IMR-90 (cell line): Measurements from ENCODE around the gene STIM1. TPM values are rescaled to one million over a fixed set of nuclear protein-coding genes. Genes with fewer than 3 reads are reported as not detected.
A peak's percentile ranks its signal among the peaks of the same experiment; 100 is the strongest.

Source experiments
- ATAC-seq: fragments of 200-7000 bp; cut with Tn5 transposase; 2 replicates; pipeline ENCODE4 v1.9.1; 2020; ENCODE audit warnings: low read depth, mild to moderate bottlenecking, moderate library complexity
- BruUV-seq: library from RNA; stranded (reverse); fragments of 400-500 nt; replicated peaks from 2 replicates; lab custom pipeline; 2021; lab: Mats Ljungman, UMichigan
- CTCF ChIA-PET: fragments of 300-600 bp; formaldehyde crosslinking; extraction: SDS; loops from one replicate; lab custom pipeline; 2021; ENCODE audit warnings: antibody characterized with exemption; lab: Yijun Ruan, JAX
- POLR2A ChIA-PET: fragments of 300-600 bp; sonication (Branson Sonifier 250); formaldehyde crosslinking; loops from one replicate; lab custom pipeline; 2022; ENCODE audit warnings: antibody characterized with exemption; ENCODE audit not compliant: unreplicated experiment; lab: Charles Lee
- DNase-seq: peaks from one replicate; pipeline ENCODE4 v3.0.0; 2013
- H2AFZ ChIP-seq: replicated peaks from 2 replicates; pipeline ENCODE3; 2013; ENCODE audit warnings: low read length, mild to moderate bottlenecking; ENCODE audit not compliant: poor library complexity
- H2AK5ac ChIP-seq: 2 replicates; pipeline ENCODE4 v1.6.1; 2013; ENCODE audit warnings: low read depth, low read length, inconsistent platforms
- H2AK9ac ChIP-seq: replicated peaks from 2 replicates; pipeline ENCODE3; 2013; ENCODE audit warnings: mild to moderate bottlenecking, low read depth, low read length, moderate library complexity; ENCODE audit not compliant: poor library complexity
- H2BK120ac ChIP-seq: 2 replicates; pipeline ENCODE4 v1.6.1; 2013; ENCODE audit warnings: low read depth, low read length, inconsistent platforms
- H2BK15ac ChIP-seq: 3 replicates; pipeline ENCODE4 v1.6.1; 2013; ENCODE audit warnings: low read depth, low read length, inconsistent platforms
- H2BK20ac ChIP-seq: 2 replicates; pipeline ENCODE4 v1.6.1; 2013; ENCODE audit warnings: low read depth, mild to moderate bottlenecking, inconsistent platforms, low read length, moderate library complexity
- H2BK5ac ChIP-seq: 2 replicates; pipeline ENCODE4 v1.6.1; 2013; ENCODE audit warnings: mild to moderate bottlenecking, low read depth, low read length, inconsistent platforms; ENCODE audit not compliant: poor library complexity, severe bottlenecking
- H3K14ac ChIP-seq: replicated peaks from 2 replicates; pipeline ENCODE4 v1.6.1; 2013; ENCODE audit warnings: low read depth, low read length, inconsistent platforms
- H3K18ac ChIP-seq: 2 replicates; pipeline ENCODE4 v1.6.1; 2013; ENCODE audit warnings: low read depth, low read length, control low read depth
- H3K23ac ChIP-seq: 2 replicates; pipeline ENCODE4 v1.6.1; 2013; ENCODE audit warnings: low read depth, low read length, inconsistent platforms
- H3K27ac ChIP-seq: 2 replicates; pipeline ENCODE4 v1.5.1; 2013; ENCODE audit warnings: mild to moderate bottlenecking, control low read depth, low read length; ENCODE audit not compliant: insufficient read depth
- H3K27me3 ChIP-seq: 2 replicates; pipeline ENCODE4 v1.6.1; 2013; ENCODE audit warnings: low read length; ENCODE audit not compliant: control insufficient read depth, insufficient read depth
- H3K36me3 ChIP-seq: 2 replicates; pipeline ENCODE4 v1.6.1; 2013; ENCODE audit warnings: low read length, mixed read lengths; ENCODE audit not compliant: control insufficient read depth, insufficient read depth
- H3K4ac ChIP-seq: 2 replicates; pipeline ENCODE4 v1.6.1; 2013; ENCODE audit warnings: low read depth, low read length, inconsistent platforms
- H3K4me1 ChIP-seq: 2 replicates; pipeline ENCODE4 v1.6.1; 2013; ENCODE audit warnings: low read length, mixed read lengths; ENCODE audit not compliant: control insufficient read depth, insufficient read depth
- H3K4me2 ChIP-seq: 2 replicates; pipeline ENCODE4 v1.6.1; 2013; ENCODE audit warnings: low read depth, mild to moderate bottlenecking, control low read depth, low read length, moderate library complexity
- H3K4me3 ChIP-seq: 2 replicates; pipeline ENCODE4 v1.5.1; 2013; ENCODE audit warnings: low read depth, mild to moderate bottlenecking, control low read depth, low read length, moderate library complexity; ENCODE audit not compliant: insufficient read depth
- H3K56ac ChIP-seq: 2 replicates; pipeline ENCODE4 v1.6.1; 2013; ENCODE audit warnings: low read length, inconsistent platforms; ENCODE audit not compliant: insufficient read depth; ENCODE audit errors: extremely low read depth
- H3K79me1 ChIP-seq, 2 experiments: 2 replicates each; pipeline ENCODE4 v1.6.1; 2013; ENCODE audit warnings: low read length in 2 of 2, inconsistent platforms in 1 of 2, low read depth in 1 of 2
- H3K9ac ChIP-seq: 2 replicates; pipeline ENCODE4 v1.6.1; 2013; ENCODE audit warnings: low read depth, low read length, control low read depth
- H3K9me1 ChIP-seq: 2 replicates; pipeline ENCODE4 v1.6.1; 2013; ENCODE audit warnings: low read length, inconsistent platforms; ENCODE audit not compliant: insufficient read depth
- H3K9me3 ChIP-seq: 2 replicates; pipeline ENCODE4 v1.6.1; 2013; ENCODE audit warnings: low read length; ENCODE audit not compliant: control insufficient read depth, insufficient read depth
- H4K20me1 ChIP-seq: 2 replicates; pipeline ENCODE4 v1.6.1; 2013; ENCODE audit warnings: low read length, inconsistent platforms; ENCODE audit not compliant: insufficient read depth
- H4K5ac ChIP-seq: 2 replicates; pipeline ENCODE4 v1.6.1; 2013; ENCODE audit warnings: mild to moderate bottlenecking, low read depth, low read length, control low read depth
- H4K8ac ChIP-seq, 2 experiments: 2 replicates each; pipeline ENCODE4 v1.6.1; 2013; ENCODE audit warnings: low read depth in 2 of 2, low read length in 2 of 2, control low read depth in 1 of 2, inconsistent platforms in 1 of 2
- H4K91ac ChIP-seq: 2 replicates; pipeline ENCODE4 v1.6.1; 2013; ENCODE audit warnings: low read depth, low read length, inconsistent platforms; ENCODE audit not compliant: insufficient read depth
- MAFK ChIP-seq: IDR thresholded peaks from 2 replicates; pipeline ENCODE4 v1.6.1; 2012; ENCODE audit warnings: low read depth, low read length, improper control_type of control experiment
- POLR2A ChIP-seq: IDR thresholded peaks from 2 replicates; pipeline ENCODE4 v1.6.1; 2012; ENCODE audit warnings: mild to moderate bottlenecking, low read depth, low read length
- SMC3 ChIP-seq: fragments of 150-350 bp; IDR thresholded peaks from 2 replicates; pipeline ENCODE4 v1.6.1; 2016; ENCODE audit warnings: low read depth, mild to moderate bottlenecking, antibody characterized with exemption, low read length, moderate library complexity
- dilution Hi-C: fragments of 300-500 bp; cut with HindIII; formaldehyde crosslinking; loops from one replicate; pipeline ENCODE4 v1.14.3; 2018; ENCODE audit warnings: low sequenced_read_pairs; ENCODE audit not compliant: unreplicated experiment
- in situ Hi-C: fragments of 300-500 bp; cut with MboI; formaldehyde crosslinking; loops from 3 replicates; pipeline ENCODE4 v1.14.3; 2019; ENCODE audit warnings: low sequenced_read_pairs, inconsistent platforms, mixed read lengths
- intact Hi-C: fragments of 100-400 bp; cut with micrococcal nuclease; formaldehyde crosslinking; loops from 2 replicates; pipeline ENCODE4 v1.10.0; 2022
- polyA plus RNA-seq, 3 experiments: library from polyadenylated mRNA; depleted of rRNA; stranded (reverse); fragments of >200 nt; gene quantifications; 2 replicates each; pipeline ENCODE4 v1.2.3, GENCODE V29; 2012; ENCODE audit warnings: low replicate concordance in 1 of 3
- total RNA-seq: library from RNA; depleted of rRNA; stranded (reverse); fragments of >200 nt; gene quantifications from 2 replicates; pipeline ENCODE4 v1.2.3, GENCODE V29; 2012
- TF ChIP-seq, protein P1 (sequence below): conservative IDR thresholded peaks from 2 replicates; pipeline ENCODE4 v1.5.1; 2012; ENCODE audit warnings: mild to moderate bottlenecking, low read depth, low read length, improper control_type of control experiment

Gene STIM1
- total and polyA plus RNA-seq, 2 of the 4 experiments (the other 2 are of a cell fraction): 17.9 to 23.0 TPM

DNA sequence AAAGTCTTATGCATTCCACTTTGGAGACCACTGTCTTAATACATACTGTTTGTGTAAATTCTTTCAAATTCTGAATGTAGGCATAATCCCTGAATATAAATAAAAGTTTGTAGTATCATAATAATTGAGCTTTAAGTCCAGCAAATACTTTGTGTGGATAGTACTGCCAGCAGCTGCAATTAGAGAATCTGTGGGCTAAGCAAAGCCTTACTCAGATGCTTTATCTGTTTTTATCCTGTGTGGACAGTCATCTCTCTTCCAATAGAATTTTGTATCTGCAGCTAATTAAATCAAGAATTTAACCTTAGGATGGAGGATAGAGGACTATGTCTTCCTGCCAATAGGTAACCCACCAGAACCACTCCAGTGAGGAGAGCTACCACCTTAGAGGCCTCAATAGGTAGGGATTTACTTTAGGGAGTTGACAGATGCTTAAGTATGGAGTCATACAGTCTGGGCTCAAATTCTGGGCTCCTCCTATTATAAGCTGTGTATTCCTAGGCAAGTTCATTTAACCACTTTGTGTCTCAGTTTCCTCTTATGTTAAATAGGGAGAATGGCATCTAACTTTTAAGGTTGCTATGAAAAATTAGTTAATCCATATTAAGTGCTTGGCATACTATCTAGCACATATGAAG is 71.1 kb downstream of the STIM1 start:
- no peak overlapping the region for H3K23ac ChIP-seq
- H3K18ac ChIP-seq: no peak overlapping the region
- H3K4me2 ChIP-seq: no peak overlapping the region
- no peaks in the 10 kb centered on the region for H3K27me3 ChIP-seq
- H2BK20ac ChIP-seq: 0 out of 2 replicates have a peak overlapping the region, but pooled peaks have one; percentile 8
- peaks cover 20 to 27% of the 10 kb centered on the region in 2 experiments for H3K79me1 ChIP-seq
- ChIA-PET CTCF (no interaction called here), POLR2A (no interaction called here)
- TF ChIP-seq SMC3 (no peak), POLR2A (no peak), MAFK (no peak)
- TF ChIP-seq, protein P1, sequence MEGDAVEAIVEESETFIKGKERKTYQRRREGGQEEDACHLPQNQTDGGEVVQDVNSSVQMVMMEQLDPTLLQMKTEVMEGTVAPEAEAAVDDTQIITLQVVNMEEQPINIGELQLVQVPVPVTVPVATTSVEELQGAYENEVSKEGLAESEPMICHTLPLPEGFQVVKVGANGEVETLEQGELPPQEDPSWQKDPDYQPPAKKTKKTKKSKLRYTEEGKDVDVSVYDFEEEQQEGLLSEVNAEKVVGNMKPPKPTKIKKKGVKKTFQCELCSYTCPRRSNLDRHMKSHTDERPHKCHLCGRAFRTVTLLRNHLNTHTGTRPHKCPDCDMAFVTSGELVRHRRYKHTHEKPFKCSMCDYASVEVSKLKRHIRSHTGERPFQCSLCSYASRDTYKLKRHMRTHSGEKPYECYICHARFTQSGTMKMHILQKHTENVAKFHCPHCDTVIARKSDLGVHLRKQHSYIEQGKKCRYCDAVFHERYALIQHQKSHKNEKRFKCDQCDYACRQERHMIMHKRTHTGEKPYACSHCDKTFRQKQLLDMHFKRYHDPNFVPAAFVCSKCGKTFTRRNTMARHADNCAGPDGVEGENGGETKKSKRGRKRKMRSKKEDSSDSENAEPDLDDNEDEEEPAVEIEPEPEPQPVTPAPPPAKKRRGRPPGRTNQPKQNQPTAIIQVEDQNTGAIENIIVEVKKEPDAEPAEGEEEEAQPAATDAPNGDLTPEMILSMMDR: no peak
- BruUV-seq: no TSS peak
- no peak overlapping the region for H2AK5ac ChIP-seq
- peaks cover 8% of the 10 kb centered on the region for H3K4me1 ChIP-seq
- H3K36me3 ChIP-seq: no peaks in the 10 kb centered on the region
- ATAC-seq (peak; percentile 64), DNase-seq (peak; percentile 23)
- H2AFZ ChIP-seq: no peak overlapping the region
- H4K8ac ChIP-seq: no peak overlapping the region
- no peak overlapping the region for H3K4ac ChIP-seq
- no peak overlapping the region for H3K9ac ChIP-seq
- no peak overlapping the region for H4K91ac ChIP-seq
- in situ Hi-C loops: no loop called here
- H4K5ac ChIP-seq: no peak overlapping the region
- dilution Hi-C loops: no loop called here
- H2BK5ac ChIP-seq: no peak overlapping the region
- no peak overlapping the region for H2BK120ac ChIP-seq
- no peak overlapping the region for H3K27ac ChIP-seq
- peaks cover 8% of the 10 kb centered on the region; the same call in 1 of the 2 replicates for H3K9me1 ChIP-seq
- H3K56ac ChIP-seq: no peak overlapping the region
- H3K9me3 ChIP-seq: no peaks in the 10 kb centered on the region
- H3K14ac ChIP-seq: no peak overlapping the region
- H2BK15ac ChIP-seq: no peak overlapping the region
- no peak overlapping the region for H3K4me3 ChIP-seq
- intact Hi-C loops: no loop called here
- H2AK9ac ChIP-seq: no peak overlapping the region
- no peaks in the 10 kb centered on the region for H4K20me1 ChIP-seq
